ENCODE measurements around the gene CPTP.

The CPTP gene

DNA sequence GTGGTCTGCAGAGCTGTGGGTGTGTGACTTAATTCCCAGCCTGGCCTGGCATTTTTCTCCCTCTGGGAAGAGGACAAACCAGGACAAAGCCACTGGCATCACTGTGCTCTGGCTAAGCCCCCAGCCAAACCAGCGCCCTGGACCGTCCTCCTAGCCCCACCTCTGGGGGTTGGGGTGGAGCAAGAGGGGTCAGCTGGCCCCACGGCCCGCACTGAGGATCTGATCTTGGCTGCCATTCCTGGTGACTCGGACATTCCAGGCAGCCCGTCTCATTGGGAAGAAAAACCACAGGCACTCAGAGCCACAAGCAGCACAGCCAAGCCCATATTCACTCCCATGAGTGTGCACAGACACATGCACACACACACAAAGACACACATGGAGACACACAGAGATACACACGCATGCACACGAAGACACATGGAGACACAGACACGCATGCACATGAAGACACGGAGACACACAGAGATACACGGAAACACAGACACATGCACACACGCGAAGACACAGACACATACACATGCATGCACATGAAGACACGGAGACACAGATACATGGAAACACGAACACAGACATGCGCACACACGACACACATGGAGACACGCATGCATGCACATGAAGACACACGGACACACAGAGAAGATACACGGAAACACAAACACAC lies 36.0 kb downstream of the CPTP start:
- H3K4me3 ChIP-seq (ENCODE audit: low read depth, low read length) = no peak overlapping the region
- peak; percentile 9 for DNase-seq
- no peaks in the 10 kb centered on the region for H3K27me3 ChIP-seq
- TF ChIP-seq, protein P1, sequence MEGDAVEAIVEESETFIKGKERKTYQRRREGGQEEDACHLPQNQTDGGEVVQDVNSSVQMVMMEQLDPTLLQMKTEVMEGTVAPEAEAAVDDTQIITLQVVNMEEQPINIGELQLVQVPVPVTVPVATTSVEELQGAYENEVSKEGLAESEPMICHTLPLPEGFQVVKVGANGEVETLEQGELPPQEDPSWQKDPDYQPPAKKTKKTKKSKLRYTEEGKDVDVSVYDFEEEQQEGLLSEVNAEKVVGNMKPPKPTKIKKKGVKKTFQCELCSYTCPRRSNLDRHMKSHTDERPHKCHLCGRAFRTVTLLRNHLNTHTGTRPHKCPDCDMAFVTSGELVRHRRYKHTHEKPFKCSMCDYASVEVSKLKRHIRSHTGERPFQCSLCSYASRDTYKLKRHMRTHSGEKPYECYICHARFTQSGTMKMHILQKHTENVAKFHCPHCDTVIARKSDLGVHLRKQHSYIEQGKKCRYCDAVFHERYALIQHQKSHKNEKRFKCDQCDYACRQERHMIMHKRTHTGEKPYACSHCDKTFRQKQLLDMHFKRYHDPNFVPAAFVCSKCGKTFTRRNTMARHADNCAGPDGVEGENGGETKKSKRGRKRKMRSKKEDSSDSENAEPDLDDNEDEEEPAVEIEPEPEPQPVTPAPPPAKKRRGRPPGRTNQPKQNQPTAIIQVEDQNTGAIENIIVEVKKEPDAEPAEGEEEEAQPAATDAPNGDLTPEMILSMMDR (IDR thresholded peaks at IDR 0.05; ENCODE audit: low read depth, low read length) = no peak
- H3K9me3 ChIP-seq = no peaks in the 10 kb centered on the region
- H3K4me1 ChIP-seq = peaks cover 10% of the 10 kb centered on the region
- no peaks in the 10 kb centered on the region for H3K36me3 ChIP-seq

GRCh38 chr1:1361233-1361981 lies 36.8 kb downstream of the CPTP start:
- H3K36me3 ChIP-seq = no peaks in the 10 kb centered on the region
- H3K4me1 ChIP-seq = peaks cover 10% of the 10 kb centered on the region
- no peak overlapping the region for H3K4me3 ChIP-seq (ENCODE audit: low read depth, low read length)
- no peaks in the 10 kb centered on the region for H3K9me3 ChIP-seq
- H3K27me3 ChIP-seq = no peaks in the 10 kb centered on the region
- DNase-seq = peak; percentile 10
- TF ChIP-seq, protein P1 (IDR thresholded peaks at IDR 0.05; ENCODE audit: low read depth, low read length) = no peak

DNA sequence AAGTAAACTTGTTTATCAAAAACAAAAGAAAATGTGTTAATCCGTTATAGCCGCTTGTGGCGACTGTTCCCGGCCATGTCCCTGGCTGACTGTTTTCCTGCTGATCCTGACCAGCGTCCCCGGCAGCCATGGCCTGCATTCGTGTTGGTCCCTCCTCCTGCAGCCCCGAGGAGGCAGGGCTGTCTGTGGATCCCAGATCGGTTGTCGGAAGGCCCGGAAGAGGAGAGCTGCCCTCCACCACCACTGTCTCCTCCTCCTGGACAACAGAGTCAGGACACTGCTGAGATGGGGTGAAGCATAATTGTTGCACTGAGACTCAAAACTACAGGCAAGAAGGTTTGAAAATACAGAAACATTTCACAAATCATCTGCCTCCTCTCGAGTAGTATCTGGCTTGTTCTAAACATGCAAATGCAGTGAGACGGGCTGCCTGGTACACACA lies 37.4 kb downstream of the CPTP start:
- TF ChIP-seq, protein P1 (IDR thresholded peaks at IDR 0.05; ENCODE audit: low read depth, low read length) = no peak
- H3K4me1 ChIP-seq = peaks cover 10% of the 10 kb centered on the region
- H3K4me3 ChIP-seq (ENCODE audit: low read depth, low read length) = no peak overlapping the region
- DNase-seq = peak; percentile 38
- no peaks in the 10 kb centered on the region for H3K36me3 ChIP-seq
- H3K27me3 ChIP-seq = no peaks in the 10 kb centered on the region
- no peaks in the 10 kb centered on the region for H3K9me3 ChIP-seq

DNA sequence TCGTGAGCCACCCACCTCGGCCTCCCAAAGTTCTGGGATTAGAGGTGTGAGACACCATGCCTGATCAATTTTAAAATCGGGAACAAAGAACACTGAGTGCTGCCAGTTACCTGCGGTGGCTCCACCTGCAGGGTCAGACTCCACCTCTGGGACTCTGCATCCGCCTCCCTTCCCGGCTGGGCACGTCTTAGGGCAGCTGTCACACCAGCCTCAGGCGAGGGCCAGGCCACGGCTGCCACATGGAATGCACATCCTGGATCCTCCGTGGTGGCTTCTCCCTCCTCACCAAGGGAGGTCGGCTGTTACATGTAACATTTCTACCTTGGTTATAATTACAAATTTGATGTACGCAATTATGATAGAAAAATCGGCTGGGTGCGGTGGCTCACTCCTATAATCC lies 39.7 kb downstream of the CPTP start:
- Histone ChIP-seq H3K36me3 (no peaks in the 10 kb centered on the region), H3K4me3 (ENCODE audit: low read depth, low read length) (no peak overlapping the region), H3K9me3 (no peaks in the 10 kb centered on the region), H3K4me1 (peaks cover 2% of the 10 kb centered on the region; the same call in 1 of the 2 replicates), H3K27me3 (no peaks in the 10 kb centered on the region)
- DNase-seq = no peak
- TF ChIP-seq, protein P1 (IDR thresholded peaks at IDR 0.05; ENCODE audit: low read depth, low read length) = no peak

DNA sequence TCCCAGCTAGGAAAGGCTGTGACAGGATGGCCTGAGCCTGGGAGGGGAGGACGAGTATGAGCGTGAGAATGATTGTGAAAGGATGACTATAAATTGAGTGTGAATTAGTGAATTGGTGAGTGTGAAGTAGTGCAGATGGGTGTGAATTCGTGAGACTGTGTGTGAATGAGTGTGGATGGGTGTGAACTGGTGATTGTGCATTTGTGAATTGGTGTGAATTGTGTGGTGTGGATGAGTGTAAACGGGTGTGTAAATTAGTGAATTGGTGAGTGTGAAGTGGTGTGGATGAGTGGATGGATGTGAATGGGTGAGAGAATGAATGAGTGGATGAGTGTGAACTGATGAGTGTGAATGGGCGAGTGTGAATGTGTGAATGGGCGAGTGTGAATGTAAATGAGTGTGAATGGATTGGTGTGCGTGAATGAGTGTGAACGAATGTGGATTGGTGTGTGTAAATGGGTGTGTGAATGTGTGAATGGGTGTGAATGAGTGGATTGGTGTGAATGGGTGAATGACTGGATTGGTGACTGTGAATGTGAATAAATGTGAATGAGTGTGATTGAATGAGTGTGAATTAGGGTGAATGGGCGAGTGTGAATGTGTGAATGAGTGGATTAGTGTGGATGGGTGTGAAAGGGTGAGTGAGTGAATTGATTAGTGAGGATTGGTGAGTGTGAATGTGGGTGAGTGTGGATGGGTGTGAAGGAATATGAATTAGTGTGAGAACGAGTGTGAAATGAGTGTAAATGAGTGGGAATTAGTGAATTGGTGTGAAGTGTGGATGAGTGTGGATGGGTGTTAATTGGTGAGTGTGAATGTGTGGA lies 41.5 kb downstream of the CPTP start:
- Histone ChIP-seq H3K4me3 (ENCODE audit: low read depth, low read length) (no peak overlapping the region), H3K4me1 (no peaks in the 10 kb centered on the region), H3K9me3 (no peaks in the 10 kb centered on the region), H3K27me3 (no peaks in the 10 kb centered on the region), H3K36me3 (no peaks in the 10 kb centered on the region)
- DNase-seq = no peak
- TF ChIP-seq, protein P1 (IDR thresholded peaks at IDR 0.05; ENCODE audit: low read depth, low read length) = no peak

Measured in BE2C (cell line).